GM12878 (cell line): ENCODE measurements around the gene SLC19A3.

Experiments
- BCL11A ChIP-seq: IDR thresholded peaks from 2 replicates; pipeline ENCODE4 v1.6.1; 2011; ENCODE audit warnings: low read depth, low read length
- CTCF ChIP-seq, 3 experiments: IDR thresholded peaks in 2 of 3; conservative IDR thresholded peaks in 1 of 3; 2 replicates each; pipeline ENCODE4 v1.5.1; 2011; ENCODE audit warnings: low read depth in 3 of 3, low read length in 3 of 3, mild to moderate bottlenecking in 3 of 3, control low read depth in 2 of 3, moderate library complexity in 2 of 3, inconsistent platforms in 1 of 3, mixed read lengths in 1 of 3; ENCODE audit not compliant: control insufficient read depth in 2 of 3, insufficient read depth in 1 of 3; ENCODE audit errors: extremely low read depth in 1 of 3
- ESRRA ChIP-seq: IDR thresholded peaks from 2 replicates; pipeline ENCODE4 v1.6.1; 2012; ENCODE audit warnings: mild to moderate bottlenecking, low read length, improper control_type of control experiment
- GABPA ChIP-seq: IDR thresholded peaks from 2 replicates; pipeline ENCODE4 v1.6.1; 2014; ENCODE audit warnings: antibody characterized with exemption, low read depth, mild to moderate bottlenecking, inconsistent platforms
- HDAC2 ChIP-seq: fragments of 200-600 bp; sonication (generic); IDR thresholded peaks from 2 replicates; pipeline ENCODE4 v1.6.1; 2017
- NFXL1 ChIP-seq: fragments of 450-650 bp; IDR thresholded peaks from 2 replicates; pipeline ENCODE4 v1.6.1; 2017; ENCODE audit warnings: antibody characterized with exemption, mild to moderate bottlenecking, borderline replicate concordance
- NRF1 ChIP-seq: conservative IDR thresholded peaks from 2 replicates; pipeline ENCODE4 v1.6.1; 2011; ENCODE audit warnings: mild to moderate bottlenecking, low read depth, low read length, improper control_type of control experiment
- ZNF274 ChIP-seq: IDR thresholded peaks from one replicate; pipeline ENCODE4 v1.8.0; 2011; ENCODE audit not compliant: insufficient read length, insufficient read depth

- TF ChIP-seq HDAC2 (no peak), BCL11A (no peak), CTCF (IDR thresholded peaks at IDR 0.05 in 2 of 3, conservative IDR thresholded peaks at IDR 0.05 in 1 of 3; ENCODE audit: control insufficient read depth in 2 of 3, extremely low read depth in 1 of 3, insufficient read depth in 1 of 3, low read depth in 3 of 3, low read length in 3 of 3) (no peak), NRF1 (no peak), GABPA (no peak), ESRRA (no peak), NFXL1 (no peak), ZNF274 (no peak)
These were observed 4.5 kb downstream of the SLC19A3 start for GRCh38 chr2:227713291-227713690.
